ENCODE data around the gene NEAT1.
"Not testable (repeated sequence)": the region's sequence is repeated elsewhere in the genome, so short reads cannot be mapped to it uniquely, and the experiment has no call there.

The NEAT1 gene

DNA sequence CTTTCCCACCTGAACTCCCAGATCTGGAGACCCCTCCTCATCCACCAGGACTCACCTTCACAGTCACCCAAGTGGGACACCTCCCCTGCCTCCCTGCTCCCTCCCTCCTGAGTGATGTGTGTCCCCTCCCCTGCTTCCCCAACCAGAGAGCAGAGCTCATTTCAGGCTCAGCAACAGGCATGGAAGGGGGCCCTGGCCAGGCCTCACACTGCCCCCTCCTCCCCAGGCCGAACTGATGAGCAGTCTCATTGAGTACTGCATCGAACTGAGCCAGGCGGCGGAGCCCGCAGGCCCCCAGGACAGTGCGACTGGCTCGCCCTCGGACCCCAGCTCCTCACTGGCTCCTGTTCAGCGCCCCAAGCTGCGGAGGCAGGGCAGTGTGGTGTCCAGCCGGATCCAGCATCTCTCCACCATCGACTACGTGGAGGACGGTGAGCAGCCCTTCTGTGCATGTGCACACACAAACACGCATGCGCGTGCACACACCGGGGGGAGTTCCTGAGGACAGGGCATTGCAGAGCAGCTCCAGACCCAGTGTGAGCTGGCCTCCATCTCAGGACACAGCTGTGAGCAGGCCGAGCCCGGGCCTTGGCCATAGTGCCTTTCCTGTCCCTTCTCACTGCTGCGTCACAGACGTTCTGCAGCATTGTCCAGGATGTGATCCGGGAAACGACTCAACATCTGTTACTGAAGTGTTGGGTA, 17.8 kb upstream of the NEAT1 start:
- DNase-seq (ENCODE audit: low read depth): no peak
- H3K4me3 ChIP-seq (ENCODE audit: low read depth, low read length): no peak overlapping the region
- TF ChIP-seq MYC (IDR thresholded peaks at IDR 0.05; ENCODE audit: low read depth, low read length) (no peak), POLR2A (IDR thresholded peaks at IDR 0.05; ENCODE audit: extremely low read depth, insufficient read length) (no peak)
- TF ChIP-seq, protein P1, sequence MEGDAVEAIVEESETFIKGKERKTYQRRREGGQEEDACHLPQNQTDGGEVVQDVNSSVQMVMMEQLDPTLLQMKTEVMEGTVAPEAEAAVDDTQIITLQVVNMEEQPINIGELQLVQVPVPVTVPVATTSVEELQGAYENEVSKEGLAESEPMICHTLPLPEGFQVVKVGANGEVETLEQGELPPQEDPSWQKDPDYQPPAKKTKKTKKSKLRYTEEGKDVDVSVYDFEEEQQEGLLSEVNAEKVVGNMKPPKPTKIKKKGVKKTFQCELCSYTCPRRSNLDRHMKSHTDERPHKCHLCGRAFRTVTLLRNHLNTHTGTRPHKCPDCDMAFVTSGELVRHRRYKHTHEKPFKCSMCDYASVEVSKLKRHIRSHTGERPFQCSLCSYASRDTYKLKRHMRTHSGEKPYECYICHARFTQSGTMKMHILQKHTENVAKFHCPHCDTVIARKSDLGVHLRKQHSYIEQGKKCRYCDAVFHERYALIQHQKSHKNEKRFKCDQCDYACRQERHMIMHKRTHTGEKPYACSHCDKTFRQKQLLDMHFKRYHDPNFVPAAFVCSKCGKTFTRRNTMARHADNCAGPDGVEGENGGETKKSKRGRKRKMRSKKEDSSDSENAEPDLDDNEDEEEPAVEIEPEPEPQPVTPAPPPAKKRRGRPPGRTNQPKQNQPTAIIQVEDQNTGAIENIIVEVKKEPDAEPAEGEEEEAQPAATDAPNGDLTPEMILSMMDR (IDR thresholded peaks at IDR 0.05; ENCODE audit: low read depth, low read length): no peak
- TF ChIP-seq, protein P2, sequence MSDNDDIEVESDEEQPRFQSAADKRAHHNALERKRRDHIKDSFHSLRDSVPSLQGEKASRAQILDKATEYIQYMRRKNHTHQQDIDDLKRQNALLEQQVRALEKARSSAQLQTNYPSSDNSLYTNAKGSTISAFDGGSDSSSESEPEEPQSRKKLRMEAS (IDR thresholded peaks at IDR 0.05; ENCODE audit: low read depth, low read length): no peak

DNA sequence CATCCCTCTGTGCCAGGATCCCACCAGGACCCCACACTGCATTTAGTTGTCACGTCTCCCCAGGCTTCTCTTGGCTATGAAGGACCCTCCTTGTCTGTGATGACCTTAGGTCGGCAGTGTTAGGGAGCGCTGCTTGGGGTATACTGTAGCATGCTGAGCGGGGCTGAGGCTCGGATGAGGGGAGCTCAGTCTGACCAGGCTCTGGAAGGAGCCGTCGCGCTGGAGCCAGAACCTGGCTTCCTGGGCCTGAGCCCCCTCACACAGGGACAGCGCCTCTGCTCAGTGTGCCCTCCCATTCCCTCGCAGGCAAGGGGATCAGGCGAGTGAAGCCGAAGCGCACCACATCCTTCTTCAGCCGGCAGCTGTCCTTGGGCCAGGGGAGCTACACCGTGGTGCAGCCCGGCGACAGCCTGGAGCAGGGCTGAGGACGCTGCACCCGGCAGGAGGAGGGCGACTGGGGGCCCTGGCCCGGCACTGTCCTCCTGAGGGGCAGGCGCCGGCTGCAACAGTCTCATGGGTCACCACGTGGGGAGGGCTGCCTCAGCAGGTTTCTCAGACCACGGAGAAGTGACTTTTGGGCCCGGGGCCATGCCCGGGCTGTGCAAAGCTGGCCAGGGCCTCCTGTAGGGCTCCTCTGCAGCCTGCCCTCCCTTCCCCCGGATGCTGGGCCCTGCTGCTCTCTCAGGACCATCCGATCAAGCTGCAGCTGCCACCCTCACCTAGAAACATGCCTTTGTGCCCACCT, 11.5 kb upstream of the NEAT1 start:
- TF ChIP-seq, protein P1 (IDR thresholded peaks at IDR 0.05; ENCODE audit: low read depth, low read length): no peak
- TF ChIP-seq POLR2A (IDR thresholded peaks at IDR 0.05; ENCODE audit: extremely low read depth, insufficient read length) (no peak), MYC (IDR thresholded peaks at IDR 0.05; ENCODE audit: low read depth, low read length) (no peak)
- TF ChIP-seq, protein P2 (IDR thresholded peaks at IDR 0.05; ENCODE audit: low read depth, low read length): no peak
- DNase-seq (ENCODE audit: low read depth): no peak
- no peak overlapping the region for H3K4me3 ChIP-seq (ENCODE audit: low read depth, low read length)

DNA sequence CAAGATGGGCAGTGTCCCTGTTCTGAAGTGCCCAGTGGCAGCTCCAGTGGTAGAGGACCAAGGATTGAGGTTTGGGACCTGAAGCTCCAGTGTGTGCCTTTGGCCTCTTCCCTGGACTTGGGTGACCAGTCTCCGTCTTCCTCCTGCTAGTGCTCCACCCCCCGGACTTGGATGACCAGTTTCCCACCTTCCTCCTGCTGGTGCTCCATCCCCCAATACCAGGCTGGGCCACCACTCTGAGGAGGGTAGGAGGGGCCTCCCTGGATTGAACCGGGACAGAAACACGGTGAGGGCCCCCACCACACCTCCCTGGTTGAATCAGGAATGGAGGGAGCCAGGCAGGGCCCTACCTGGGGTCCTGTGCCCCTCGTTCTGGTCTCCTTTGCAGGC, 10.9 kb upstream of the NEAT1 start:
- DNase-seq (ENCODE audit: low read depth): no peak
- no peak overlapping the region for H3K4me3 ChIP-seq (ENCODE audit: low read depth, low read length)
- TF ChIP-seq MYC (IDR thresholded peaks at IDR 0.05; ENCODE audit: low read depth, low read length) (no peak), POLR2A (IDR thresholded peaks at IDR 0.05; ENCODE audit: extremely low read depth, insufficient read length) (no peak)
- TF ChIP-seq, protein P1 (IDR thresholded peaks at IDR 0.05; ENCODE audit: low read depth, low read length): no peak
- TF ChIP-seq, protein P2 (IDR thresholded peaks at IDR 0.05; ENCODE audit: low read depth, low read length): no peak

DNA sequence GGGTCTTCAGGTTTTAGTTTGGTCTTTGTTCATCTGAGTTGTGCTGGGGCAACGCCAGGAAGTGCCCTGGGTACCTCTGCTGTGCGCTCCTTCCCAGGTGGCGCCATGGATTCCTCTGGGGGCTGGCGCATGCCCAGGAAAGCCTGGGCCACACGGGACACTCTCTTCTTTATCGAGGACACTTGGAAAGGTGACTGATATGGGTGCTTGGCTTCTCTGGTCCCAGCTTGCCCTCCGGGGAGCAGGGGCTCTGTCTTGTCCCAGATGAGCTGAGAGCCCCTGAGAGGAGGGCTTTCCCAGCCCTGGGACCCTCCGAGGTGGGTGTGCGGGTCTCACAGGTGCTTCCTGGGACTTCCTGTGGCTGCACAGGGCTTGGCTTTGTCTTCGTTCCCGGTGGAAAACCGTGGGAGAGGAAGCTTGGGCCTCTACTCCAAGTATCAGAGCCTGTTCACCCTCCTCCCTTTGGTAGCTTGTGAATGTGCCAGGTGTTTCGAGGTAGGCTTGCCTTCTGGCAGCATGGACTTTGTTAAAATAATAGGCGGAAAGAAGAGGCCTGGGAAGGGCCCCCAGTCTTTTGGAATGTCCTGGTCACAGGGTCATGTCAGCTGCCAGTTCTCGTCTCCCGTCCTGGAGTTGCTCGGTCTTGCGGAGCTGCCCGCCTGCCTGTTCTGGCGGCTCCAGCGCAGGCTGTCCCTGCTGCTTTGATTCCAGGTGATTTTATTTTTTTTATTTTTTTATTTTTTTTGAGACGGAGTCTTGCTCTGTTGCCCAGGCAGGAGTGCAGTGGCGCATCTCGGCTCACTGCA, 10.1 kb upstream of the NEAT1 start:
- TF ChIP-seq MYC (IDR thresholded peaks at IDR 0.05; ENCODE audit: low read depth, low read length): no peak
- no peak for TF ChIP-seq POLR2A (IDR thresholded peaks at IDR 0.05; ENCODE audit: extremely low read depth, insufficient read length)
- DNase-seq (ENCODE audit: low read depth): peak; percentile 0

DNA sequence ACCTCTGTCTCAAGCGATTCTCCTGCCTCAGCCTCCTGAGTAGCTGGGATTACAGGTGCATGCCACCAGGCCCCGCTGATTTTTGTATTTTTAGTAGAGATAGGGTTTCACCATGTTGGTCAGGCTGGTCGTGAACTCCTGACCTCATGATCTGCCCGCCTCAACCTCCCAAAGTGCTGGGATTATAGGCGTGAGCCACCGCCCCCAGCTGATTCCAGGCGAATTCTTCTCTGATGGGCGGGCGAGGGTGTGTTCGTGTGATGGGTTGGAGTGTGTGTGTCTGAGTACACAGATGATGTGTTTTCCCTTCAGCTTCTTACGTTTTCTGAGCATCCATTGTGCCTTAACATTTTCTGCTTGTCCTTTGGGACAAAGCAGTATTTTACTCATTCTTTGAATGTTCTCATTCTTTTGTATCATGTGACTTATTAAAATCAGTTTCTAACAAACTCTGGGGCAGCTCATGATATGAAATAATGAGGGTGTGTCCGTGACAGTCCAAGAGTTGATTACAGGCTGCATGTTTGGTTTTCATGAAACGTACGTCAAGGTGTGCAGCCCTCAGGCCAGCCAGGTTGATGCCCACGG, 9.4 kb upstream of the NEAT1 start:
- not testable (repeated sequence) for H3K4me3 ChIP-seq (ENCODE audit: low read depth, low read length); DNase-seq (ENCODE audit: low read depth)

More for the DNA sequence above, 10.1 kb upstream of the NEAT1 start:
- H3K4me3 ChIP-seq (ENCODE audit: low read depth, low read length): no peak overlapping the region

DNA sequence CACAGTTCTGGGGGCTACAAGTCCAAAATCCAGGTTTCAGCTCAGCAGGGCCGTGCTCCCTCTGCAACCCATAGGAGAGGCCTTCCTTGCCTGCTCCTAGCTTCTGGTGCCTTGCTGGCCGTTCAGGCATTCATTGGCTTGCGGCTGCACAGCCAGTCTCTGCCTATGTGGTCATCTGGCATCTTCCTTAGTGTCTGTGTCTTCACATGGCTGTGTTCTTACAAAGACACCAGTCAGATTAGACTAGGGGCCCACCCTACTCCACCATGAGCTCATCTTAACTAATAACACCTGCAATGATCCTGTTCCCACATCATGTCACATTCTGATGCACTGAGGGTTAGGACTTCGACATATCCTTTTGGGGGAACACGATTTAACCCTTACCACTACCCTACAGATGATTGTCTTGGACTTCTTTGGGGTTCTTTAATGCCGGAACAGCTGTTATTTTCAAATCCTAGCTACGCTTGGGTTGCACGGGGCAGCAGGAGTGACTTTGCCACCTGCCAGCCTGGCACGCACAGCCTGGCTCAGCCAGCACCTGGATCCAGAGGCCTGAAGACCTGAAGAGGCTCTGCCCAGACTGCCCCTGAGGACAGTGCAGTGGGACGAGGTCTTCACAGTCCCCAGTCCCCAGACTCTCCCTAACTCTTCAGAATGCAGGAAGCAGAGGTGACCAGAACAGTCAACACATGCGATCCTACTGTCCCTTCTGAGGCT, 7.7 kb upstream of the NEAT1 start:
- TF ChIP-seq POLR2A (IDR thresholded peaks at IDR 0.05; ENCODE audit: extremely low read depth, insufficient read length) (no peak), MYC (IDR thresholded peaks at IDR 0.05; ENCODE audit: low read depth, low read length) (no peak)
- TF ChIP-seq, protein P2 (IDR thresholded peaks at IDR 0.05; ENCODE audit: low read depth, low read length): no peak
- TF ChIP-seq, protein P1 (IDR thresholded peaks at IDR 0.05; ENCODE audit: low read depth, low read length): no peak
- no peak overlapping the region for H3K4me3 ChIP-seq (ENCODE audit: low read depth, low read length)
- no peak for DNase-seq (ENCODE audit: low read depth)

Data from NB4 (cell line).